ENCODE data around the gene KPTN. TPM values are rescaled to one million over a fixed set of nuclear protein-coding genes. Genes with fewer than 3 reads are reported as not detected.

KPTN gene
- total and polyA plus RNA-seq, 2 experiments from 2014 or later, result 10.1 to 22.6 TPM

DNA sequence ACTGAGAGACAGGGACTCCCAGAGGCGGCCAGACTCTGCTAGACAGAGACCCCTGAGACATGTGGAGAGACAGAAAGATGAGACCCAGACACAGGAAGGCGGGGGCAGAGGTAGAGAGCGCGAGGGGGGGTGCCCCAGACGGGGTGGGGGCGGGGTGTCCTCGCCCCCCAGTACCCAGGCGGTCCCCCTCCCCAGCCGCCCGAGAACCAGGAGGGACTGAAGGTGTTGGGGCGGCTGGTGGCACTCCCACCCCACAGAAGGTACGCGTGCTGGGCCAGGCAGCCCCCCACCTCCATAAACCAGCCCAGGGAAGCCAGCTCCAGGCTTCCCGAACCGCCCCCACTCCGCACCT, 12.7 kb downstream of the KPTN start:
- H3K4me1 ChIP-seq (ENCODE audit: insufficient read depth), result peaks cover 6% of the 10 kb centered on the region
- 20% methylated on average over 1 of the region's 16 CpGs for WGBS (ENCODE audit: low lambda C conversion rate, missing lambda C conversion rate)
- H3K4me3 ChIP-seq, result no peak overlapping the region
- H2AFZ ChIP-seq, result no peak overlapping the region
- no peak overlapping the region for H3K27ac ChIP-seq
- H4K20me1 ChIP-seq (ENCODE audit: insufficient read depth, poor library complexity, severe bottlenecking), result no peaks in the 10 kb centered on the region
- H3K79me2 ChIP-seq, result no peaks in the 10 kb centered on the region
- H3K36me3 ChIP-seq (replicated peaks; ENCODE audit: insufficient read depth, low read depth), result no peaks in the 10 kb centered on the region
- peak overlapping the region; percentile 84 for H3K4me2 ChIP-seq
- TF ChIP-seq EZH2 (IDR thresholded peaks at IDR 0.05; ENCODE audit: borderline replicate concordance) (no peak), EZH2phosphoT487 (IDR thresholded peaks at IDR 0.05; ENCODE audit: low read depth, severe bottlenecking, unreplicated experiment) (no peak)
- TF ChIP-seq, protein P1, sequence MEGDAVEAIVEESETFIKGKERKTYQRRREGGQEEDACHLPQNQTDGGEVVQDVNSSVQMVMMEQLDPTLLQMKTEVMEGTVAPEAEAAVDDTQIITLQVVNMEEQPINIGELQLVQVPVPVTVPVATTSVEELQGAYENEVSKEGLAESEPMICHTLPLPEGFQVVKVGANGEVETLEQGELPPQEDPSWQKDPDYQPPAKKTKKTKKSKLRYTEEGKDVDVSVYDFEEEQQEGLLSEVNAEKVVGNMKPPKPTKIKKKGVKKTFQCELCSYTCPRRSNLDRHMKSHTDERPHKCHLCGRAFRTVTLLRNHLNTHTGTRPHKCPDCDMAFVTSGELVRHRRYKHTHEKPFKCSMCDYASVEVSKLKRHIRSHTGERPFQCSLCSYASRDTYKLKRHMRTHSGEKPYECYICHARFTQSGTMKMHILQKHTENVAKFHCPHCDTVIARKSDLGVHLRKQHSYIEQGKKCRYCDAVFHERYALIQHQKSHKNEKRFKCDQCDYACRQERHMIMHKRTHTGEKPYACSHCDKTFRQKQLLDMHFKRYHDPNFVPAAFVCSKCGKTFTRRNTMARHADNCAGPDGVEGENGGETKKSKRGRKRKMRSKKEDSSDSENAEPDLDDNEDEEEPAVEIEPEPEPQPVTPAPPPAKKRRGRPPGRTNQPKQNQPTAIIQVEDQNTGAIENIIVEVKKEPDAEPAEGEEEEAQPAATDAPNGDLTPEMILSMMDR (IDR thresholded peaks at IDR 0.05; ENCODE audit: poor library complexity), result no peak
- H3K27me3 ChIP-seq, result peaks cover 44% of the 10 kb centered on the region
- H3K9me2 ChIP-seq (replicated peaks; ENCODE audit: insufficient read depth), result no peaks in the 10 kb centered on the region
- H3K9me3 ChIP-seq (ENCODE audit: low read depth), result no peaks in the 10 kb centered on the region
- DNase-seq (ENCODE audit: low spot score), result no peak

DNA sequence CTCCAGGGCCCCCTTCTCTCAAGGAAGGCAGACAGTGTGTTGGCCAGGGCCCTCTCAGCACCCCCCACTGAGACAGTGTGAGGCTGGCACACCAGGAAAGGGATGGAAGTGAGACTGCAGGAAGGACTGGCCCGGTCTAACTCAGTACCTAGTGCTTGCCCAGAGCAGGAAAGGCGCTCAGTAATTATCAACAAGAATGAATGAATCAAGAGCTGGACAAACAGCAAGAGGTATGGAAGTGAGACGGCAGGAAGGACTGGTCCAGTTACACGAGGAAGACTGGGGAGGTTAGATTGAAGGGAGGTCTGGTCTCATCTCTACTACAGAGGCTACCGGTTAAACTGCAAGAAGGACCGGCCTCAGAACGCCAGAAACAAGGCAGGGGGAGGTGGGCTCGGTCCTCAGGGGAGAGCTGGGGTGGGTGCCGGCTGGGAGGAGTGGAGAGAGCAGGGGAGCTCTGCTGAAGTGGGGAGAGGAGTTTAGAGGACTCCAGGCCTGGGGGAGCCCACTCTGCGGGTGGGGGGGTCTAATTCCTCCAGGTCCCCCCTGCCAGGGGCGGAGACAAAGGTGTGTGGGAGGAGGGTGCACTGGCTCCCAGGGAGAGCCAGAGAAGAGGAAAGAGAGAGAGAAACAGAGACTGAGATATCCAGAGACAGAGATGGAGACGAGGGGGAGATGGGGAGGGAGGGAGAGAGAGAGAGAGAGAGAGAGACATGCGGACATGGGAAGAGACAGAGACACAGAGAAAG, 13.4 kb downstream of the KPTN start:
- no peaks in the 10 kb centered on the region for H3K79me2 ChIP-seq
- WGBS (ENCODE audit: low lambda C conversion rate, missing lambda C conversion rate), result 45% methylated on average over 11 of the region's 13 CpGs
- H3K36me3 ChIP-seq (replicated peaks; ENCODE audit: insufficient read depth, low read depth), result no peaks in the 10 kb centered on the region
- H3K9me3 ChIP-seq (ENCODE audit: low read depth), result no peaks in the 10 kb centered on the region
- no peaks in the 10 kb centered on the region for H3K9me2 ChIP-seq (replicated peaks; ENCODE audit: insufficient read depth)
- peaks cover 6% of the 10 kb centered on the region for H3K4me1 ChIP-seq (ENCODE audit: insufficient read depth)
- H4K20me1 ChIP-seq (ENCODE audit: insufficient read depth, poor library complexity, severe bottlenecking), result no peaks in the 10 kb centered on the region
- H2AFZ ChIP-seq, result no peak overlapping the region
- no peak overlapping the region for H3K27ac ChIP-seq
- H3K4me2 ChIP-seq, result no peak overlapping the region
- TF ChIP-seq EZH2phosphoT487 (IDR thresholded peaks at IDR 0.05; ENCODE audit: low read depth, severe bottlenecking, unreplicated experiment) (no peak), EZH2 (IDR thresholded peaks at IDR 0.05; ENCODE audit: borderline replicate concordance) (no peak)
- TF ChIP-seq, protein P1 (IDR thresholded peaks at IDR 0.05; ENCODE audit: poor library complexity), result no peak
- DNase-seq (ENCODE audit: low spot score), result no peak
- no peak overlapping the region for H3K4me3 ChIP-seq
- H3K27me3 ChIP-seq, result peaks cover 44% of the 10 kb centered on the region

DNA sequence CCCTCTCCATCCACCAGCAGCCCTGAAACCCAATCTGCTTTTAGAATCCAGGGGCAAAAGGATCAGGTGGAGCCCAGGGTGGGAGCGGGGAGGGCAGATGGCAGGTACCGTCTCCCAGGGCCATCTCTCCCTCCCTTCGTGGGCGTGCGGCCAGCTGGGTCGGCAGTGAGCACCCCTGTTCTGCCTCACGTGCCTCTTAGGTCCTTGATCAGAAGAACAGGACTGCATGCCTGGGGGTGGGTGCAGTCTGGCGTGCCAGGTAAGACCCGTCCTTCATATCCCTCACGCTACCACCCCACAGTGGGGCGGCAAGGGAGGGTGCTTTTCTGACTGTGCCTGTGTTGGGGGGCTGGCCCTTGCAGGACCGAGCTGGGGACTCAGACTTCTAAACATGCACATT, 14.3 kb downstream of the KPTN start:
- Histone ChIP-seq H3K27ac (no peak overlapping the region), H3K4me2 (no peak overlapping the region), H3K79me2 (no peaks in the 10 kb centered on the region), H3K9me2 (replicated peaks; ENCODE audit: insufficient read depth) (no peaks in the 10 kb centered on the region), H2AFZ (no peak overlapping the region), H3K4me1 (ENCODE audit: insufficient read depth) (peaks cover 6% of the 10 kb centered on the region), H3K36me3 (replicated peaks; ENCODE audit: insufficient read depth, low read depth) (no peaks in the 10 kb centered on the region), H3K27me3 (peaks cover 53% of the 10 kb centered on the region), H3K9me3 (ENCODE audit: low read depth) (no peaks in the 10 kb centered on the region), H3K4me3 (no peak overlapping the region), H4K20me1 (ENCODE audit: insufficient read depth, poor library complexity, severe bottlenecking) (no peaks in the 10 kb centered on the region)
- no peak for DNase-seq (ENCODE audit: low spot score)
- 46% methylated on average over 12 of the region's 12 CpGs for WGBS (ENCODE audit: low lambda C conversion rate, missing lambda C conversion rate)
- TF ChIP-seq, protein P1 (IDR thresholded peaks at IDR 0.05; ENCODE audit: poor library complexity), result no peak
- TF ChIP-seq EZH2 (IDR thresholded peaks at IDR 0.05; ENCODE audit: borderline replicate concordance) (no peak), EZH2phosphoT487 (IDR thresholded peaks at IDR 0.05; ENCODE audit: low read depth, severe bottlenecking, unreplicated experiment) (no peak)

All from hepatocyte (in vitro differentiated cells).